CD4-positive, alpha-beta memory T cell (primary cell): ENCODE data around the gene C8G. TPM values are rescaled to one million over a fixed set of nuclear protein-coding genes. Genes with fewer than 3 reads are reported as not detected.

Experiments used
- CTCF ChIA-PET: fragments of 350-600 bp; sonication (Branson Sonifier 250); formaldehyde crosslinking; loops from one replicate; lab custom pipeline; 2021; ENCODE audit warnings: inconsistent platforms; ENCODE audit not compliant: partially characterized antibody; lab: Charles Lee
- POLR2A ChIA-PET: fragments of 350-600 bp; sonication (Branson Sonifier 250); formaldehyde crosslinking; loops from one replicate; lab custom pipeline; 2021; ENCODE audit not compliant: partially characterized antibody; lab: Charles Lee
- DNase-seq, 5 donors: peaks; one replicate each; pipeline versions ENCODE4 v3.0.0 to v3.0.0-alpha.2; 2020 to 2022; ENCODE audit warnings: mixed read lengths in 1 of 5
- H3K27ac ChIP-seq: one replicate; pipeline ENCODE4 v1.7.0; 2013; ENCODE audit warnings: low read depth, low read length
- H3K27me3 ChIP-seq: 2 replicates; pipeline ENCODE4 v1.7.0; 2013; ENCODE audit warnings: mild to moderate bottlenecking, low read length, moderate library complexity; ENCODE audit not compliant: insufficient read depth
- H3K36me3 ChIP-seq: 2 replicates; pipeline ENCODE4 v1.7.0; 2013; ENCODE audit warnings: mild to moderate bottlenecking, low read length, moderate library complexity; ENCODE audit not compliant: insufficient read depth
- H3K4me1 ChIP-seq: 2 replicates; pipeline ENCODE4 v1.7.0; 2013; ENCODE audit warnings: mild to moderate bottlenecking, low read length, moderate library complexity; ENCODE audit not compliant: insufficient read depth
- H3K4me3 ChIP-seq, 2 donors: one replicate each; pipeline ENCODE4 v1.7.0; 2013; ENCODE audit warnings: low read length in 2 of 2, mild to moderate bottlenecking in 1 of 2
- H3K9me3 ChIP-seq, 2 donors: one replicate each; pipeline ENCODE4 v1.7.0; 2013; ENCODE audit warnings: low read length in 2 of 2, control low read depth in 1 of 2; ENCODE audit not compliant: control insufficient read depth in 1 of 2
- H3K27ac Mint-ChIP-seq, 7 donors: one replicate each; pipeline ENCODE4 v1.8.0; 2020 to 2021; ENCODE audit warnings: mixed read lengths in 7 of 7, mild to moderate bottlenecking in 6 of 7, inconsistent platforms in 3 of 7, moderate library complexity in 3 of 7
- H3K27me3 Mint-ChIP-seq, 2 donors: one replicate each; pipeline ENCODE4 v1.8.0; 2020 to 2021; ENCODE audit warnings: mixed read lengths in 2 of 2
- H3K36me3 Mint-ChIP-seq, 2 donors: one replicate each; pipeline ENCODE4 v1.8.0; 2020 to 2021; ENCODE audit warnings: mixed read lengths in 2 of 2, inconsistent platforms in 1 of 2, mild to moderate bottlenecking in 1 of 2
- H3K4me1 Mint-ChIP-seq, 4 donors: one replicate each; pipeline ENCODE4 v1.8.0; 2020 to 2021; ENCODE audit warnings: mixed read lengths in 4 of 4, mild to moderate bottlenecking in 1 of 4
- H3K4me3 Mint-ChIP-seq, 8 donors: one replicate each; pipeline ENCODE4 v1.8.0; 2020 to 2021; ENCODE audit warnings: mixed read lengths in 8 of 8, mild to moderate bottlenecking in 7 of 8, moderate library complexity in 6 of 8, inconsistent platforms in 3 of 8
- H3K9me3 Mint-ChIP-seq, 8 donors: one replicate each; pipeline ENCODE4 v1.8.0; 2020 to 2021; ENCODE audit warnings: mixed read lengths in 8 of 8, mild to moderate bottlenecking in 5 of 8, inconsistent platforms in 3 of 8, moderate library complexity in 1 of 8
- intact Hi-C: fragments of 100-400 bp; cut with micrococcal nuclease; formaldehyde crosslinking; loops from one replicate; pipeline ENCODE4 v1.15.1; 2023
- polyA plus RNA-seq, 2 donors: library from polyadenylated mRNA; unstranded; fragments of 300-500 nt; fragmentation: Illumina TruSeq; gene quantifications; one replicate each; pipeline ENCODE4 v1.2.3, GENCODE V29; 2021
- total RNA-seq, 2 experiments: library from RNA; stranded (reverse); gene quantifications; one replicate each; pipeline ENCODE4 v1.2.3, GENCODE V29; 2021

C8G gene
- total and polyA plus RNA-seq, 4 experiments from 2014 or later, result 0.60 to 2.2 (median 2.2) TPM; not detected in 1

DNA sequence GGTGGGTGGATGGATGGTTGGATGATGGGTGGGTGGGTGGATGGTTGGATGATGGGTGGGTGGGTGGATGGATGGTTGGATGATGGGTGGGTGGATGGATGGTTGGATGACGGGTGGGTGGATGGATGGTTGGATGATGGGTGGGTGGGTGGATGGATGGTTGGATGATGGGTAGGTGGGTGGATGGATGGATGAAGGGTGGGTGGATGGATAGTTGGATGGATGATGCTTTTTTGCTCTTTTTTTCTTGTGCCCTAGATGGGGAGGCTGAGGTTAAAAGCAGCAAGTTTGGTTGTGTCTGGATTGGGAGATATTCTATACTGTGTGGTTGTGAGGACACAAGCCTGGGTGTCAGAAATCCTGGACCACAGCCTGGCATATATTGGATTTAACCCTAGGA, 12.4 kb downstream of the C8G start:
- Histone ChIP-seq H3K36me3 (no peaks in the 10 kb centered on the region), H3K4me1 (peaks cover 35% of the 10 kb centered on the region), H3K27me3 (no peaks in the 10 kb centered on the region), H3K4me3 (no peak overlapping the region), H3K9me3 (no peaks in the 10 kb centered on the region), H3K27ac (no peak overlapping the region)
- Mint-ChIP-seq H3K27ac (no peak overlapping the region), H3K9me3 (peaks cover 0 to 6% (median 0%) of the 10 kb centered on the region in 8 donors), H3K4me3 (peak overlapping the region in 1 of 8 donors; percentile 61), H3K4me1 (peaks cover 8 to 38% (median 10%) of the 10 kb centered on the region in 4 donors), H3K36me3 (peaks cover 0 to 9% of the 10 kb centered on the region in 2 donors), H3K27me3 (no peaks in the 10 kb centered on the region)
- POLR2A ChIA-PET, result no interaction called here
- intact Hi-C loops, result no loop called here
- DNase-seq, result no peak
- CTCF ChIA-PET, result no interaction called here

DNA sequence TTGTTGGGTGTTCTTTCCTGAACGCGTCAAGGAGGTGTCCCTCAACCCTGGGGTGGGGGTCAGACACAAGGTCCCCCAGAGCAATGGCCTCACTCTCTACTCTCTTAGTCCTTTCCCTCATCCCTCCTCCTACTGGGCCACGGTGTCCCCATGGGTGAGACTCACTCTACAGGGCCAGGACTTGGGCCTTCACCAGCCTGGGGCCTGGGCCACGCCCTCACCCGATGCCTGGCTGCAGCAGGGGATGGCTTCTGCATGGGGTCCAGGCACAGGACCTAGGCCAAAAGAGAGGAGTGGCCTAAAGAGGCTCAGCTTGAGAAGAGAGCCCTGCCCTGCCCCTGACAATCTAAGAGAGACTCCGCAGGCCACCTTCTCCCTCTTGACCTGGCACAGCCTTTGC, 12.9 kb downstream of the C8G start:
- Mint-ChIP-seq H3K27ac (peak overlapping the region in 1 of 7 donors; percentile 66), H3K4me1 (peaks cover 11 to 43% (median 14%) of the 10 kb centered on the region in 4 donors), H3K9me3 (peaks cover 0 to 6% (median 0%) of the 10 kb centered on the region in 8 donors), H3K27me3 (no peaks in the 10 kb centered on the region), H3K4me3 (peak overlapping the region in 1 of 8 donors; percentile 44), H3K36me3 (peaks cover 0 to 9% of the 10 kb centered on the region in 2 donors)
- DNase-seq, result no peak
- Histone ChIP-seq H3K4me3 (no peak overlapping the region), H3K4me1 (peaks cover 39% of the 10 kb centered on the region), H3K27ac (no peak overlapping the region), H3K27me3 (no peaks in the 10 kb centered on the region), H3K36me3 (no peaks in the 10 kb centered on the region), H3K9me3 (no peaks in the 10 kb centered on the region)
- CTCF ChIA-PET, result no interaction called here
- POLR2A ChIA-PET, result interaction anchor here (1.2 to 9.2 kb wide), 4 partner anchors 13 to 33 kb away, joined by 4 to 75 read pairs (median 15); partner anchors contain the start of genes C8G, FBXW5 and PAXX
- intact Hi-C loops, result no loop called here

DNA sequence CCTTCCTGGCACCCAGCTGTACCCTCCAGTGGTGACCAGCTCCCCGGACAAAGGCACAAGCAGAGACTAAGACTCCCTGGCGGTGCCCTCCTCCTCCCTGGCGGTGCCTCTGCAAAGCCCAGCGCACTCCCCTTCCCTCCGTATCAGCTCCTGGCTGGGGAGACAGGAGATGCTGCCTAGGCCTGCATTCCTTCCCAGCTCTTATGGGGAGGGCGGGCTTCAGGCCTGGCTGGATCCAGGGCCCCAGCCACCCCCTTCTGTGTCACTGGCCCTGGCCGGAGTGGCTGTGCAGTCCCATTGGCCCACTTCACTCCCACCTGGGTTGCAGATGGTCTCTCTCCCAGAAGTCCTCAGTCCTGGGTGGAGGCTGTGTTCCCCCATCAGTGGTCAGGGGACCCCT, 13.4 kb downstream of the C8G start:
- intact Hi-C loops, result no loop called here
- Histone ChIP-seq H3K9me3 (no peaks in the 10 kb centered on the region), H3K27me3 (no peaks in the 10 kb centered on the region), H3K4me3 (no peak overlapping the region), H3K27ac (no peak overlapping the region), H3K36me3 (no peaks in the 10 kb centered on the region), H3K4me1 (peaks cover 45% of the 10 kb centered on the region)
- Mint-ChIP-seq H3K9me3 (peaks cover 0 to 6% (median 0%) of the 10 kb centered on the region in 8 donors), H3K27ac (peak overlapping the region in 1 of 7 donors; percentile 76), H3K27me3 (no peaks in the 10 kb centered on the region), H3K4me3 (no peak overlapping the region), H3K4me1 (peaks cover 14 to 48% (median 18%) of the 10 kb centered on the region in 4 donors), H3K36me3 (peaks cover 0 to 9% of the 10 kb centered on the region in 2 donors)
- POLR2A ChIA-PET, result interaction anchor here (1.2 to 9.2 kb wide), 5 partner anchors 13 to 38 kb away, joined by 4 to 75 read pairs (median 17); partner anchors contain the start of genes C8G, CLIC3, FBXW5 and PAXX
- no peak for DNase-seq
- CTCF ChIA-PET, result interaction anchor here (2.5 kb wide), 1 partner anchor 71 kb away, joined by 9 read pairs; the partner anchor contains the start of gene ABCA2

DNA sequence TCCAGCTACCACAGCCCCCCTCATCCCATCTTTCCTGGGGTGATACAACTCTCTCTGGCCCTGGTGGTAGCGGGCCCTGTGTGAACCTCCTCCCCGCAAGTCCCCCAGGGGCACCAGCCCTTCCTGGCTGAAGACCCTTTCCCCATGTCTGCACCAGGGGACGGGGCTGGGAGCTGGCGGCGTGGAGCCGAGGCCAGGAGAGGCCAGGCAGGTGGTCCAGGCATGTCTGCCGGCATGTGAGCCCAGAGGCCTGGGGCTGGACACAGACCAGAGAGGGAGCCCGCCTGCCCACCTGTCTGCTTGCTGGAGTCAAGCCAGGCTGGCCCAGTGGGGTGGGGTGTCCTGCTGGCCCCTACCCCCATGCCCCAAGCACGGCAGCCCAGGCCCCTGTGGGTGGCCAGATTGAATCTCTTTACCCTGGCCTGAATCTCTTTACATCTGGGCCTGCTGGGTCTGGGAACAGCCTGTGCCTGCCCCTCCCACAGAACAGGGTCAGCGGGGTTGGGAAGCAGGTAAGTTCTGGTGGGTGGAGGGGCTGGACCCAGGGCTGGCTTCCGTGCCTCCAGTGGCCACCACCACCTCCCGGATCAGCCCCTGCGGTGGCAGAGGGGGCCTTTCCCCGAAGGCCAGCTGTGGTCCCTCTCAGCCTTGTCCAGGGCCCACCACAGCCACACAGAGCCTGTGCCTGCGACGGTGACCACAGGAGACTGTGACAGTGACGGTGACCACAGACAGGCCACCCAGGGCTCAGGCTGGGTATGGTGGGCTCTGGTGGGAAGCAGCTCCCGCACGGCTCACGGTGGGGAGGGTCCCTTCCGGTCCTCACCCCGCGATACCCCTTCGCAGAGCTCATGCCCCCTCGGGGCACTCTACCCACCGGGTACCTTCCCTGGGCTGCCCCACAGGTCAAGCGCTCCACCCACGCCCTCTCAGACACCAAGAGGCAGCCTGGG, 14.1 kb downstream of the C8G start:
- peak overlapping the region in 4 of 7 donors; percentile 29 to 76 (median 49) for H3K27ac Mint-ChIP-seq
- Histone ChIP-seq H3K27me3 (no peaks in the 10 kb centered on the region), H3K4me3 (no peak overlapping the region), H3K36me3 (no peaks in the 10 kb centered on the region), H3K27ac (peak overlapping the region; percentile 24), H3K4me1 (peaks cover 52% of the 10 kb centered on the region), H3K9me3 (no peaks in the 10 kb centered on the region)
- CTCF ChIA-PET, result interaction anchor here (1.6 to 2.5 kb wide), 2 partner anchors 16 to 70 kb away, joined by 8 to 9 read pairs; partner anchors contain the start of gene ABCA2
- intact Hi-C loops, result no loop called here
- DNase-seq, result no peak
- H3K4me3 Mint-ChIP-seq, result peak overlapping the region in 2 of 8 donors; percentile 24 to 78
- POLR2A ChIA-PET, result interaction anchor here (0.6 to 9.2 kb wide), 15 partner anchors 8 to 159 kb away, joined by 3 to 75 read pairs (median 6); partner anchors contain the start of genes C8G, CLIC3, FBXW5 and LCN12
- peaks cover 0 to 6% (median 0%) of the 10 kb centered on the region in 8 donors for H3K9me3 Mint-ChIP-seq
- H3K27me3 Mint-ChIP-seq, result no peaks in the 10 kb centered on the region
- H3K4me1 Mint-ChIP-seq, result peaks cover 14 to 49% (median 18%) of the 10 kb centered on the region in 4 donors
- peaks cover 0 to 9% of the 10 kb centered on the region in 2 donors for H3K36me3 Mint-ChIP-seq

DNA sequence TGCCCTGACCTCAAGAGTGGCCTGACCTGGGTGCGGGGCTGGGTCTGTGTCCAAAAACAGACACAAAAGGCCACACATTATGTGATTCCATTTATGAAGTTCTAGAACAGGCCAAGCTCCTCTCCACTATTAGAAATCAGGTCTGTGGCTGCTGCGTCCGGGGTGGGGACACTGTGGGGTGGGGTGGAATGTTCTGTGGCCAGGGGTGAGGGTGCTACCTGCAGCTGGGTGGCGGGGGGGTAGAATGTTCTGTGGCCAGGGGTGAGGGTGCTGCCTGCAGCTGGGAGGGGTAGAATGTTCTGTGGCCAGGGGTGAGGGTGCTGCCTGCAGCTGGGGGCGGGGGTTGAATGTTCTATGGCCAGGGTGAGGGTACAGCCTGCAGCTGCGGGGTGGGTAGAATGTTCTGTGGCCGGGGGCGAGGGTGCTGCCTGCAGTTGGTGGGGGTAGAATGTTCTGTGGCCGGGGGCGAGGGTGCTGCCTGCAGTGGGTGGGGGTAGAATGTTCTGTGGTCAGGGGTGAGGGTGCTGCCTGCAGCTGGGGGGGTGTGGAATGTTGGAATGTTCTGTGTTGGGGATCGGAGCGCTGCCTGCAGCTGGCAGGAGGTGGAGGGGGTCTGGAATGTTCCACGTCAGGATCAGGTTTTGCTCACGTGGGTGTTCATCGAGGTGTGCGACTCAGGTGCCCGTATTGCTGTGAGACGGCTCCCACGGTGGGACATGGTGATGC, 15.3 kb downstream of the C8G start:
- Mint-ChIP-seq H3K36me3 (peaks cover 0 to 9% of the 10 kb centered on the region in 2 donors), H3K27me3 (no peaks in the 10 kb centered on the region), H3K9me3 (peaks cover 0 to 6% (median 0%) of the 10 kb centered on the region in 8 donors), H3K27ac (peak overlapping the region; percentile 13 to 96 (median 94)), H3K4me3 (peak overlapping the region; percentile 56 to 81 (median 78)), H3K4me1 (peaks cover 19 to 61% (median 25%) of the 10 kb centered on the region in 4 donors)
- CTCF ChIA-PET, result interaction anchor here (0.7 to 2.5 kb wide), 4 partner anchors 9 to 69 kb away, joined by 3 to 9 read pairs (median 6); partner anchors contain the start of gene ABCA2
- Histone ChIP-seq H3K4me1 (peaks cover 63% of the 10 kb centered on the region), H3K9me3 (no peaks in the 10 kb centered on the region), H3K27me3 (no peaks in the 10 kb centered on the region), H3K36me3 (no peaks in the 10 kb centered on the region), H3K4me3 (no peak overlapping the region), H3K27ac (peak overlapping the region; percentile 24)
- DNase-seq, result peak in 4 of 5 donors; percentile 36 to 45 (median 41)
- POLR2A ChIA-PET, result interaction anchor here (0.6 to 9.2 kb wide), 14 partner anchors 9 to 160 kb away, joined by 3 to 75 read pairs (median 6); partner anchors contain the start of genes C8G, CLIC3, FBXW5 and LCN12
- intact Hi-C loops, result no loop called here

DNA sequence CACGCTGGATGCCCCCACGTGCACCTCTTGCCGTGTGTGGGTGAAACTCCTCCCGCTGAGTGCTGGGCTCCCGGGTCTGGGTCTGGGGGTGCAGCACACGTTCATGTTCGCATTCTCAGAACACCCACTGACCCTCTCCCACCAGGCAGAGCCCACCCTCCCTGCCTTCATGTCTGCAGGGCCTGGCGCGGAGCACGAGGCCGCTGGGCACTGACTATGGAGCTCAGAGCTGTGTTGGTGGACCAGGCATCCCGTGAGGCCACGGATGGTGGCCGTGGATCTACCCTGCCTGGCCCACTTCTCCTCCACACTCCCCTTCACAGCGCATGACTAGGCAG, 15.9 kb downstream of the C8G start:
- Histone ChIP-seq H3K36me3 (no peaks in the 10 kb centered on the region), H3K27me3 (no peaks in the 10 kb centered on the region), H3K4me1 (peaks cover 69% of the 10 kb centered on the region), H3K27ac (no peak overlapping the region), H3K4me3 (no peak overlapping the region), H3K9me3 (no peaks in the 10 kb centered on the region)
- peaks cover 0 to 6% (median 0%) of the 10 kb centered on the region in 8 donors for H3K9me3 Mint-ChIP-seq
- no peak for DNase-seq
- H3K27ac Mint-ChIP-seq, result peak overlapping the region in 1 of 7 donors; percentile 42
- ChIA-PET CTCF (interaction anchor here (1.1 to 1.5 kb wide), 2 partner anchors 10 to 13 kb away, joined by 3 to 5 read pairs; no protein-coding TSS in a partner anchor), POLR2A (interaction anchor here (1.5 to 9.2 kb wide), 6 partner anchors 8 to 35 kb away, joined by 7 to 75 read pairs (median 16); partner anchors contain the start of genes C8G, CLIC3, FBXW5 and LCN12)
- peak overlapping the region in 2 of 8 donors; percentile 21 to 43 for H3K4me3 Mint-ChIP-seq
- intact Hi-C loops, result no loop called here
- H3K4me1 Mint-ChIP-seq, result peaks cover 23 to 66% (median 29%) of the 10 kb centered on the region in 4 donors
- H3K27me3 Mint-ChIP-seq, result no peaks in the 10 kb centered on the region
- peaks cover 0 to 9% of the 10 kb centered on the region in 2 donors for H3K36me3 Mint-ChIP-seq
